GM12878 (cell line): Measurements from ENCODE around the gene BFSP2. TPM values are rescaled to one million over a fixed set of nuclear protein-coding genes. Genes with fewer than 3 reads are reported as not detected.

Experiments
- BCL11A ChIP-seq: IDR thresholded peaks from 2 replicates; pipeline ENCODE4 v1.6.1; 2011; ENCODE audit warnings: low read depth, low read length
- CHD1 ChIP-seq: IDR thresholded peaks from 2 replicates; pipeline ENCODE4 v1.6.1; 2012; ENCODE audit warnings: low read depth, low read length, improper control_type of control experiment
- CHD2 ChIP-seq: IDR thresholded peaks from 2 replicates; pipeline ENCODE4 v1.6.1; 2011; ENCODE audit warnings: low read depth, low read length, improper control_type of control experiment, borderline replicate concordance
- EGR1 ChIP-seq, 2 experiments: IDR thresholded peaks; 1 replicate in 1 of 2; 2 replicates in 1 of 2; pipeline ENCODE4 v1.6.1; 2011 to 2012; ENCODE audit warnings: low read depth in 2 of 2, low read length in 2 of 2, borderline replicate concordance in 1 of 2, mild to moderate bottlenecking in 1 of 2, moderate library complexity in 1 of 2
- FOS ChIP-seq: IDR thresholded peaks from 3 replicates; pipeline ENCODE4 v1.6.1; 2011; ENCODE audit warnings: borderline replicate concordance; ENCODE audit not compliant: insufficient read length; ENCODE audit errors: extremely low read depth
- HCFC1 ChIP-seq: fragments of 150-350 bp; IDR thresholded peaks from 2 replicates; pipeline ENCODE4 v1.6.1; 2014; ENCODE audit warnings: low read length
- IKZF1 ChIP-seq: fragments of 450-650 bp; conservative IDR thresholded peaks from 2 replicates; pipeline ENCODE4 v1.6.1; 2017; ENCODE audit warnings: antibody characterized with exemption, mild to moderate bottlenecking
- IKZF2 ChIP-seq, 2 experiments: fragments of 450-650 bp; IDR thresholded peaks; 2 replicates each; pipeline ENCODE4 v1.6.1; 2017; ENCODE audit warnings: mild to moderate bottlenecking in 2 of 2, moderate library complexity in 2 of 2
- MEF2A ChIP-seq: IDR thresholded peaks from 2 replicates; pipeline ENCODE4 v1.6.1; 2011; ENCODE audit warnings: low read depth, mild to moderate bottlenecking, low read length, moderate library complexity; ENCODE audit not compliant: insufficient read depth
- MYC ChIP-seq: IDR thresholded peaks from 2 replicates; pipeline ENCODE4 v1.6.1; 2011; ENCODE audit warnings: mild to moderate bottlenecking, low read length, moderate library complexity, inconsistent platforms; ENCODE audit not compliant: insufficient read depth, insufficient replicate concordance, insufficient read length, severe bottlenecking
- NFYB ChIP-seq: IDR thresholded peaks from 2 replicates; pipeline ENCODE4 v1.6.1; 2011; ENCODE audit warnings: low read depth, mild to moderate bottlenecking, low read length, improper control_type of control experiment, moderate library complexity; ENCODE audit not compliant: insufficient read depth
- PML ChIP-seq: IDR thresholded peaks from 2 replicates; pipeline ENCODE4 v1.6.1; 2012; ENCODE audit warnings: low read length, inconsistent platforms
- RBBP5 ChIP-seq: fragments of 200-600 bp; sonication (generic); conservative IDR thresholded peaks from 2 replicates; pipeline ENCODE4 v1.6.1; 2016
- RELA ChIP-seq: fragments of 450-650 bp; IDR thresholded peaks from 2 replicates; pipeline ENCODE4 v1.8.0; 2014; ENCODE audit warnings: borderline replicate concordance; ENCODE audit not compliant: partially characterized antibody
- SMC3 ChIP-seq: IDR thresholded peaks from 2 replicates; pipeline ENCODE4 v1.6.1; 2011; ENCODE audit warnings: low read length, improper control_type of control experiment, borderline replicate concordance
- SP1 ChIP-seq: IDR thresholded peaks from one replicate; pipeline ENCODE4 v1.6.1; 2011; ENCODE audit warnings: low read depth, low read length
- TAF1 ChIP-seq: IDR thresholded peaks from 2 replicates; pipeline ENCODE4 v1.6.1; 2011; ENCODE audit warnings: mild to moderate bottlenecking, low read depth, low read length, borderline replicate concordance
- TARDBP ChIP-seq: IDR thresholded peaks from 2 replicates; pipeline ENCODE4 v1.6.1; 2016; ENCODE audit warnings: borderline replicate concordance
- polyA plus RNA-seq, 11 experiments: library from polyadenylated mRNA; depleted of rRNA in 4 of 11; unstranded in 6 of 11; stranded (reverse) in 5 of 11; fragments of >200 nt; fragmentation: Nextera tagmentation in 4 of 11; fragmentation: Illumina TruSeq in 1 of 11; extraction: Ambion mirVana in 4 of 11; extraction: Trizol in 1 of 11; gene quantifications; 1 replicate in 1 of 11; 2 replicates in 10 of 11; pipeline versions ENCODE4 v1.2.1 to v1.2.3, GENCODE V29; 2011 to 2016; ENCODE audit warnings: inconsistent platforms in 2 of 11, missing spikeins in 2 of 11, low read depth in 1 of 11
- total RNA-seq, 4 experiments: library from RNA; depleted of rRNA in 3 of 4; stranded (reverse); fragments of >200 nt in 3 of 4; fragmentation: Illumina TruSeq in 1 of 4; extraction: Trizol in 1 of 4; gene quantifications; 2 replicates each; pipeline versions ENCODE4 v1.2.1 to v1.2.3, GENCODE V29; 2013 to 2021
- TF ChIP-seq, protein P1 (sequence below): fragments of 450-650 bp; IDR thresholded peaks from 2 replicates; pipeline ENCODE4 v1.6.1; 2016; ENCODE audit warnings: mild to moderate bottlenecking
- TF ChIP-seq, protein P2 (sequence below): fragments of 450-650 bp; IDR thresholded peaks from 2 replicates; pipeline ENCODE4 v1.6.1; 2016; ENCODE audit warnings: mild to moderate bottlenecking
- TF ChIP-seq, protein P3 (sequence below): IDR thresholded peaks from 2 replicates; pipeline ENCODE4 v1.6.1; 2012; ENCODE audit warnings: low read length, inconsistent platforms
- TF ChIP-seq, protein P4 (sequence below): fragments of 450-650 bp; IDR thresholded peaks from 2 replicates; pipeline ENCODE4 v1.6.1; 2017; ENCODE audit warnings: mild to moderate bottlenecking, moderate library complexity

The BFSP2 gene
- total and polyA plus RNA-seq, 10 of the 15 experiments (the other 5 are each of a cell fraction or from before 2014, with no cell fraction given), result 1.5 to 20.4 (median 7.3) TPM

DNA sequence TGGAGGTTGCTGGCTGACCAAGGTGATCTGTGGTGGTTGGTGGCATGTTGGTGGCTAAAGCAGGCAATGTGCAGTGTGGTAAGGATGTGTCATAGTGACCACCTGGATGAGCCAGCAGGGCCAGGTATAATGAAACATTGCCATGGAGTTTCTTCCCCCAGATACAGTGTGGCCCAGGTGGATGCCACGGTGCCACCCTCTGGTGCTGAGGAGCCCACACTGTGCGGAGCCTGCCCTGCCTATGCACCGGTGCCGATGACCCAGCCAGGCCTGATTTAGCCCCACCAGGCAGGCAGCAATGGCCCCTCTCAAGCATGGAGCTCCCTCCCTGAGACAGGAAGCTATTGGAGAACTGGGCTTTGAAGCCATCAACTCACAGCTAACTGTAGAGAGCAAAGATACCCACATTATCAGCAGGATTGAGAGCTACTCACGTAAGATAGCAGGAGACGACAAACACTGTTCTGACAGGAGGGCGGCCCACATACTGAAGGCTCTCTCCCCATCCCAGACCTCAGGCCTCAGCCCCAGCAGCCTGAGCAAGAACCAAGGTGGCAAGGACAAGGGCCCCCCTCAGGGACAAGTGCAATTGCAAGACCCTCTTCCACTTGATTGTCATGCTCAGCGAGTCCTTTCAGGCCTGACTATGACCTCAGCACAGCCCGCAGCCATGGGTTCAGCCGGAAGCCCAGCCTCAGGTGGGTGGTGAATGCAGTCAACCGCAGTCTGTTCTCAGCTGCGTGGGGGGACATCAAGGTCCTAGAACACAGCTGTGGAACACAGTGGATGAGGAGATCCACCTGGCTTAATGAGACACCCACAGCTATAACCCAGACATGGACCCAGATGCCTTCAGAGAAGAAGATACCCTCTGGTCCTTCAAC lies 90.9 kb downstream of the BFSP2 start (continued):
- TF ChIP-seq TAF1 (peak; percentile 77; the same call in 1 of the 2 replicates), CHD2 (peak; percentile 61; the same call in 1 of the 2 replicates), PML (0 out of 2 replicates have a peak, but pooled peaks have one; percentile 71), IKZF2 (IDR thresholded peaks at IDR 0.05) (peak; percentile 72 to 75), MEF2A (peak; percentile 90), TARDBP (peak; percentile 80; the same call in 1 of the 2 replicates), RBBP5 (no peak), NFYB (no peak), BCL11A (peak; percentile 96), HCFC1 (no peak; the same call in none of the 2 replicates), CHD1 (no peak), IKZF1 (peak; percentile 88), SMC3 (peak; percentile 23; the same call in 1 of the 2 replicates), FOS (no peak), MYC (no peak), EGR1 (IDR thresholded peaks at IDR 0.05; ENCODE audit: borderline replicate concordance in 1 of 2, low read depth in 2 of 2, low read length in 2 of 2) (peak; percentile 38 to 96), SP1 (peak; percentile 88), RELA (no peak)
- TF ChIP-seq, protein P1, sequence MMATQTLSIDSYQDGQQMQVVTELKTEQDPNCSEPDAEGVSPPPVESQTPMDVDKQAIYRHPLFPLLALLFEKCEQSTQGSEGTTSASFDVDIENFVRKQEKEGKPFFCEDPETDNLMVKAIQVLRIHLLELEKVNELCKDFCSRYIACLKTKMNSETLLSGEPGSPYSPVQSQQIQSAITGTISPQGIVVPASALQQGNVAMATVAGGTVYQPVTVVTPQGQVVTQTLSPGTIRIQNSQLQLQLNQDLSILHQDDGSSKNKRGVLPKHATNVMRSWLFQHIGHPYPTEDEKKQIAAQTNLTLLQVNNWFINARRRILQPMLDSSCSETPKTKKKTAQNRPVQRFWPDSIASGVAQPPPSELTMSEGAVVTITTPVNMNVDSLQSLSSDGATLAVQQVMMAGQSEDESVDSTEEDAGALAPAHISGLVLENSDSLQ, result peak; percentile 45; the same call in 1 of the 2 replicates
- TF ChIP-seq, protein P2, sequence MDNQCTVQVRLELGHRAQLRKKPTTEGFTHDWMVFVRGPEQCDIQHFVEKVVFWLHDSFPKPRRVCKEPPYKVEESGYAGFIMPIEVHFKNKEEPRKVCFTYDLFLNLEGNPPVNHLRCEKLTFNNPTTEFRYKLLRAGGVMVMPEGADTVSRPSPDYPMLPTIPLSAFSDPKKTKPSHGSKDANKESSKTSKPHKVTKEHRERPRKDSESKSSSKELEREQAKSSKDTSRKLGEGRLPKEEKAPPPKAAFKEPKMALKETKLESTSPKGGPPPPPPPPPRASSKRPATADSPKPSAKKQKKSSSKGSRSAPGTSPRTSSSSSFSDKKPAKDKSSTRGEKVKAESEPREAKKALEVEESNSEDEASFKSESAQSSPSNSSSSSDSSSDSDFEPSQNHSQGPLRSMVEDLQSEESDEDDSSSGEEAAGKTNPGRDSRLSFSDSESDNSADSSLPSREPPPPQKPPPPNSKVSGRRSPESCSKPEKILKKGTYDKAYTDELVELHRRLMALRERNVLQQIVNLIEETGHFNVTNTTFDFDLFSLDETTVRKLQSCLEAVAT, result peak; percentile 68; the same call in 1 of the 2 replicates
- TF ChIP-seq, protein P3, sequence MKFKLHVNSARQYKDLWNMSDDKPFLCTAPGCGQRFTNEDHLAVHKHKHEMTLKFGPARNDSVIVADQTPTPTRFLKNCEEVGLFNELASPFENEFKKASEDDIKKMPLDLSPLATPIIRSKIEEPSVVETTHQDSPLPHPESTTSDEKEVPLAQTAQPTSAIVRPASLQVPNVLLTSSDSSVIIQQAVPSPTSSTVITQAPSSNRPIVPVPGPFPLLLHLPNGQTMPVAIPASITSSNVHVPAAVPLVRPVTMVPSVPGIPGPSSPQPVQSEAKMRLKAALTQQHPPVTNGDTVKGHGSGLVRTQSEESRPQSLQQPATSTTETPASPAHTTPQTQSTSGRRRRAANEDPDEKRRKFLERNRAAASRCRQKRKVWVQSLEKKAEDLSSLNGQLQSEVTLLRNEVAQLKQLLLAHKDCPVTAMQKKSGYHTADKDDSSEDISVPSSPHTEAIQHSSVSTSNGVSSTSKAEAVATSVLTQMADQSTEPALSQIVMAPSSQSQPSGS, result peak; percentile 91
- TF ChIP-seq, protein P4, sequence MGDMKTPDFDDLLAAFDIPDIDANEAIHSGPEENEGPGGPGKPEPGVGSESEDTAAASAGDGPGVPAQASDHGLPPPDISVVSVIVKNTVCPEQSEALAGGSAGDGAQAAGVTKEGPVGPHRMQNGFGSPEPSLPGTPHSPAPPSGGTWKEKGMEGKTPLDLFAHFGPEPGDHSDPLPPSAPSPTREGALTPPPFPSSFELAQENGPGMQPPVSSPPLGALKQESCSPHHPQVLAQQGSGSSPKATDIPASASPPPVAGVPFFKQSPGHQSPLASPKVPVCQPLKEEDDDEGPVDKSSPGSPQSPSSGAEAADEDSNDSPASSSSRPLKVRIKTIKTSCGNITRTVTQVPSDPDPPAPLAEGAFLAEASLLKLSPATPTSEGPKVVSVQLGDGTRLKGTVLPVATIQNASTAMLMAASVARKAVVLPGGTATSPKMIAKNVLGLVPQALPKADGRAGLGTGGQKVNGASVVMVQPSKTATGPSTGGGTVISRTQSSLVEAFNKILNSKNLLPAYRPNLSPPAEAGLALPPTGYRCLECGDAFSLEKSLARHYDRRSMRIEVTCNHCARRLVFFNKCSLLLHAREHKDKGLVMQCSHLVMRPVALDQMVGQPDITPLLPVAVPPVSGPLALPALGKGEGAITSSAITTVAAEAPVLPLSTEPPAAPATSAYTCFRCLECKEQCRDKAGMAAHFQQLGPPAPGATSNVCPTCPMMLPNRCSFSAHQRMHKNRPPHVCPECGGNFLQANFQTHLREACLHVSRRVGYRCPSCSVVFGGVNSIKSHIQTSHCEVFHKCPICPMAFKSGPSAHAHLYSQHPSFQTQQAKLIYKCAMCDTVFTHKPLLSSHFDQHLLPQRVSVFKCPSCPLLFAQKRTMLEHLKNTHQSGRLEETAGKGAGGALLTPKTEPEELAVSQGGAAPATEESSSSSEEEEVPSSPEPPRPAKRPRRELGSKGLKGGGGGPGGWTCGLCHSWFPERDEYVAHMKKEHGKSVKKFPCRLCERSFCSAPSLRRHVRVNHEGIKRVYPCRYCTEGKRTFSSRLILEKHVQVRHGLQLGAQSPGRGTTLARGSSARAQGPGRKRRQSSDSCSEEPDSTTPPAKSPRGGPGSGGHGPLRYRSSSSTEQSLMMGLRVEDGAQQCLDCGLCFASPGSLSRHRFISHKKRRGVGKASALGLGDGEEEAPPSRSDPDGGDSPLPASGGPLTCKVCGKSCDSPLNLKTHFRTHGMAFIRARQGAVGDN, result 0 out of 2 replicates have a peak, but pooled peaks have one; percentile 16
